ENCODE results near the gene P2RY6.

Gene P2RY6

DNA sequence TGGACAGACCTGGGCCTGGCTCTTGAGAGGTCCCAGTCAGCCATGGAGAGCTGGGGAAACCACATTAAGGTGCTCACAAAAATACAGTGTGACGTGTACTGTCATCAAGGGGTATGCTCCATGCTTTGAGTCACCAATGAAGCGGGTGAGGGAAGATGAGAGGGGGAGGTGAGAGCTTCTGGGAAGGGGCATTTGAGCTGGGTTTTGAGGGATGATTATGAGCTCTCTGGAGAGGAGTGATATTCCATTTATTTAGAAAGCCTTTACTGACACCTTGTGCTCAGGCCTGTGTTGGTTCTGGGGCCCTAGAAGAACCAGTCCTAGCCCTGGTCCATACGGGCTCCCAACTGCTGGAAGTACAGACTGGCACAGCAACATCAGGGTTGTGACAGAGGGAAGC, 25.6 kb downstream of the P2RY6 start:
- DNase-seq = no peak

DNA sequence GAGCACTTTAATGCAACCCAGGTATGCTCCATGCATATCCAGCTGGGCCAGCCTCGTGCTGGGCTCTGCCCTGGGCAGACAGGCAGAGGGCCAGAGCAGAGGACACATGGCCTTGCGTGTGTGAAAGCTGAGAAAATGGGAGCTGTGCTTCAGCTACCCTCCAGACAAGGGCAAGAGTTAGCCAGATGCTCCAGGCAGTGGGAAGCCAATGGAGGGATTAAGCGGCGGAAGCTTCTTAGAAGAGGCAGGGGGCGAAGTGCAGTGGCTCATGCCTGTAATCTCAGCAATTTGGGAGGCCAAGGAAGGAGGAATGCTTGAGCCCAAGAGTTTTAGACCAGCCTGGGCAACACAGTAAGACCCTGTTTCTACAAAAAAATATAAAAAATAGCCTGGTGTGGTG, 26.1 kb downstream of the P2RY6 start:
- no peak for DNase-seq

DNA sequence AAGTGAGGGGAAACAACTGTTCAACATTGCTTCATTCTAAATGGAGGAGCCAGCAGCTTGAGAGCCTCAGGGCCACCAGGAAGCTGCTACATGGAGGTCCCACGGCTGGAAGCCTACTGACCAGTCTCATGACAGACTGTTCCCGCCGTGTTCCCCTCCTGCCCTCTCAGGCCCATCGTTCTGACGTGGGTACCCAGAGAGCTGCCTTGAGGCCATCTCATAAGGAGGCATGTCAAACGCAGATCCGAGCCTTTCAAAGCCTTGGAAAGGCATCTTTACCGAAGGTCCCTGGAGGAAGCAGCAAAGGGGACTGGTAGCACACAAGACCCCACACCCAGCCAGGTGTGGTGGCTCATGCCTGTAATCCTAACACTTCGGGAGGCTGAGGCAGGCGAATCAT, 27.6 kb downstream of the P2RY6 start:
- no peak for DNase-seq

DNA sequence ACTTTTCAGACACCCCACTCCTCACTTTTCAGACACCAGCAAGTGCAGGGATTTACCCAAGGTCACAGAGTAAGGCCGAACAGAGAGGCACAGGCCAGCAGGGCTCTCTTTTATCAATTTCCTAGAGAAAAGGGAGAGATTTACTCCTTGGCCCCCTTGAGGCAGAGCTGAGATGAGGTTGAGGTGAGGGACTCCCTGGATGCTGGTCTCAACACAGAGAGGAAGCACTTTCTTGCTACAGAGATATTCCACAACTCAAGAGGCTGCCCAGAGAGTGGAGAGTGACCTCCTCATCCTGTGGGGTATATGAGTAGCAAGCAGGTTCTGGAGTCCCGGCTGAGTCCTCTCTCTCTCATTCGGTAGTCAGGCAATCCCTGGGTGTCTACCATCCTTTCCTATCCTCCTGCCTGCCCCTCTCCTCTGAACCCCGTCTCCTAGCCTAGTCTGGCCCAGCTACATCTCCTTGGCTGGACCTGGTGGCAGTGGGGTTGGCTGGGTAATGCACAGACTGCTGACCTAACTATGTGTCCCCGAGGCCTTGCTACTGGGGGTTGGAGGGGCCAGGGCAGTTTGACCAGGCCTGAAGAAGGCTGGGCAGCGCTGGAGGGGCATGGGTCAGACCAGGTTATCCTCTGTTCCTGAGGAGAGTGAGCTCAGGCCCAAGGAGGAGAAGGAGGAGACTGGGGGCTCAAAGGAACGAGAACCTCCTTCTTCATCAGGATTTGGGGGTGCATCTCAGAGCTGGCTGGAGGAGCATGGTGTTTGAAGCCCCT, 34.1 kb downstream of the P2RY6 start:
- no peak for DNase-seq

- DNase-seq = no peak
Measured at GRCh38 chr11:73306977-73307322, 34.8 kb downstream of the P2RY6 start.

- peak; percentile 96 for DNase-seq
Measured at GRCh38 chr11:73307323-73308002, 35.3 kb downstream of the P2RY6 start.

DNA sequence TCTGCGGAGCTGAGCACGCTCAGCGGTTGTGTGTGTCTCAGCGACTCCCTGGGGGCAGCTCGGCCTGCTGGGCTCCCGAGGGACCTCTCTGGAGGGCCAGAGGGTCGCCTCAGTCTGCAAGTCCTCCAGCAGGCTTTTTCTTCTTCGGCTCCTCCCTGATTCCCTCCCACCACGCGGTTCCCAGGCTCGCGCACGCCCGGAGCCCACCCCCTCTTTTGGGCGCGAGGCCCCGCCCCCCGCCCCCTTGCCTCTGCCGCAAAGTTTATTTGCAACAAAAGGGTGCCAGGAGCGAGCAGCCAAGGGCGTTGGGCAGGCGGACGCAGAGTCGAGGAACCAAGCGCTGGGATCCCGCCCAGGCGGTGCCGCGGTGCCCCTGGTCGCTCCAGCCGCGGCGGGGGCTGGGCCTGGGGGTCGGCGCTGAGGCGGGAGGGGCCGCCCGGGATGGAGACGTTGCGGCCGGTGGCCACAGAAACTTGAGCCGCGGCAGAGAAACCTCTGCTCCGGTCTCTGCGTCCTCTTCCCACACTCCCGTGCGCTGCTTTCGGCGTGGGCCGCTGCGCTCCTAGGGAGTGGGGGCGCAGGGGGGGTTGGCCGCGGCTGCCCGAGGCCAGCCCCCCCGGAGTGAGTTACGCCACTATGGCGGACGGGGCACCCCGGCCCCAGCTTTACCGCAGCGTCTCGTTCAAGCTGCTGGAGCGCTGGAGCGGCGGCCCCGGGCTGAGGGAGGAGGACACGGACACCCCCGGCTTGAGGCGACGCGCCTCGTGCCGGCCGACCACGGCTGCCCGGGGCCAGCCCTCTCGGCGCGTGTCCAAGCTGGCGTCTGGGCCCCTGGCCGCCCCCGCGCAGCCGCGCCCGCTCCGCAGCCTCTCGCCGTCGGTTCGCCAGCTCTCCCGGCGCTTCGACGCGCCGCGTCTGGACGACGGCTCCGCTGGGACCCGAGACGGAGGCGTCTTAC, 36.1 kb downstream of the P2RY6 start, which contains the start of gene ARHGEF17:
Gene ARHGEF17, plus strand, starts transcription at position 274 of the 958 bp plus-strand sequence. Its CDS starts 363 bp downstream, at position 637.
- DNase-seq = no peak

GRCh38 chr11:73308961-73309919, 37.1 kb downstream of the P2RY6 start:
- DNase-seq = peak in 1 of 2 experiments; percentile 32

DNA sequence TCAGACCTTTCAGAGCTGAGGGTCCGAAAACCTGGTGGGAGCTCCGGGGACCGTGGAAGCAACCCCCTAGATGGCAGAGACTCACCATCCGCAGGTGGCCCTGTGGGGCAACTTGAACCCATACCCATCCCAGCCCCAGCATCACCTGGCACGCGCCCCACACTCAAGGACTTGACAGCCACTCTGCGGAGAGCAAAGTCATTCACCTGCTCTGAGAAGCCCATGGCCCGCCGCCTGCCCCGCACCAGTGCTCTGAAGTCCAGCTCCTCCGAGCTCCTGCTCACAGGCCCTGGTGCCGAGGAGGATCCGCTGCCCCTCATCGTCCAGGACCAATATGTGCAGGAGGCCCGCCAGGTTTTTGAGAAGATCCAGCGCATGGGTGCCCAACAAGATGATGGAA, 37.9 kb downstream of the P2RY6 start:
- DNase-seq = no peak

GRCh38 chr11:73310661-73311393, 38.7 kb downstream of the P2RY6 start:
- DNase-seq = no peak

DNA sequence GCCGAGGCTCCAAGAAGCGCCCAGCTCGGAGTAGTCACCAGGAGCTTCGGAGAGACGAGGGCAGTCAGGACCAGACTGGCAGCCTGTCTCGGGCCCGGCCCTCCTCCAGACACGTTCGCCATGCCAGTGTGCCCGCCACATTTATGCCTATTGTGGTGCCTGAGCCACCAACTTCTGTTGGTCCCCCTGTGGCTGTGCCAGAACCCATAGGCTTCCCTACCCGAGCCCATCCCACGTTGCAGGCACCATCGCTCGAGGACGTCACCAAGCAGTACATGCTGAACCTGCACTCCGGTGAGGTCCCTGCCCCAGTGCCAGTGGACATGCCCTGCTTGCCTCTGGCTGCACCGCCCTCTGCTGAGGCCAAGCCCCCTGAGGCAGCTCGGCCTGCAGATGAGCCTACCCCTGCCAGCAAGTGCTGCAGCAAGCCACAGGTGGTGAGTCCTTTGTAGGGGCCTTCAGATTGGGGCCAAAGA, 39.3 kb downstream of the P2RY6 start:
- no peak for DNase-seq

- DNase-seq = no peak
Measured at GRCh38 chr11:73312036-73312435, 39.9 kb downstream of the P2RY6 start.

- DNase-seq = no peak
Measured at GRCh38 chr11:73312851-73313327, 40.8 kb downstream of the P2RY6 start.

GRCh38 chr11:73313652-73314051, 41.5 kb downstream of the P2RY6 start:
- no peak for DNase-seq

DNA sequence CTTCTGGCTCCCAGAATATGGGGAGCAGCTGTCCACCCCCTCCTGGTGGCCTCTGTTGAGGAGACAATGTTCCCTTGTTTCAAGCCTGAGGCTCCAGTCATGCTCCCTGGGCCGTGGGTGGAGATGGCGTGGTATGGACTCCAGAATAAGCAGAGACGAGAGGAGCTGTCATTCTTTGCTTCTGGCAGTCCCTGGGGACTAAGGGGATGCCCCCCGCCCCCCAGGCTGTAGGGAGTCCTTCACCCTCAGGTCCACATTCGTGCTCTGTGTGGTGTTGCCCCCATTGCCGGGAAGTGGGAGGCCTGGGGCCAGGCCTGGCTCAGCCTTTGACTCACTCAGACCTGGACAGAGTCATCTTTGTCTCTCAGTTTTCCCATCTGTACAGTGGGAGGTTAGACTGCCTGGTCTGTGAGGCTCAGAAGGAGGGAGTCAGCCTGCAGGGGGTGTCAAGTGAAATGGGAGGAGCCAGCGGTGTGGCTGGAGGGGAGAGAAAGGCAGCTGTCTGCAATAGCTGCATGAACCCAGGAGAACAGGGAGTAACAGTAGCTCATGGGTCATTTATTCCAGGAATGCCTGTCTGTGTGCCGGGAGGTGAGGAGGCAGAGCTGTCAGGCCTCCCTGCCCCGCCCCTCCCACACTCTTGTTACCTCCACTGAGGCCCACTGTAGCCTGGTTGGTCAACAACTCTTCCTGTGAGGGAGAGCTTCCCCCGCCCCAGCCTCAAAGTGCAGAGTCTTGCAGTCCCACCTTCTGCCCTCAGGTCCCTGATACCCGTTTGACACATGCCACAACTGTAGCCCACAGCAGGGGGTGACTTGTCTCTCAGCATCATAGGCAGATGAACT, 42.2 kb downstream of the P2RY6 start:
- no peak for DNase-seq

DNA sequence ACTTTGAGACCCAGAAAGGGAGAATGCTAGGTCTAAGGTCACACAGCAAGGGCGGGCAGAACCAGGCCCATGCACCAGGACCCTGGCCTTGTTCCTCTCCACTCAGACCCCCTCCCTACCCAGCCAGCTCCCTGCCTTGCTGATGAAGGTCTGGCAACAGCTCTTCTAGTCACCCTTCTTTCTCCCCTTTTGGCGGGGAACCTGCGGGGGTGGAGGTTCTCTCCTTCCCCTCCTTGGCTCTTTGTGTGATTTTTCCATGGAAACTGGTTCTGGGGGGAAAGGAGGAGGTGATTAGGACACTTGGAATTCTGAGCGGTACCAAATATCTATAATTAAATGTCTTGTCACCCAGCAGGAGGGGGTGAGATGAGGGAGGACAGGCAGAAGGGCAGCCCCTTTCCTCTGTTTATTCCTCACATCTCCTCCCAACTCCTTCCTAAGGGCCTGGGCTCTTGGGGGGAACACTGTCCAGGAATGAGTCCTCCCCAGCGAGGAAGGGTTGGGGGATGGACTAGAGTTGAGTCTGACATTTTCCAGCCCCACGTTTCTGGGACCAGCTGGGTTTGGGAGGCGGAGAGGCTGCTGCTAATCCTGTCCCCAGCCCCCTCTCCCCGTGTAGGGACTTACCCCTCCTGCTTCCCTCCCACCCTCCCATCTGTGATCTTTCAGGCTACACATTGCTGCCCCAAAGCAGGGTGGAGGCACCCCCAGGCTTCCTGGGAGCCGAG, 43.3 kb downstream of the P2RY6 start:
- DNase-seq = no peak

GRCh38 chr11:73316422-73316821, 44.3 kb downstream of the P2RY6 start:
- no peak for DNase-seq

- DNase-seq = no peak
Measured at GRCh38 chr11:73317373-73317772, 45.2 kb downstream of the P2RY6 start.

DNA sequence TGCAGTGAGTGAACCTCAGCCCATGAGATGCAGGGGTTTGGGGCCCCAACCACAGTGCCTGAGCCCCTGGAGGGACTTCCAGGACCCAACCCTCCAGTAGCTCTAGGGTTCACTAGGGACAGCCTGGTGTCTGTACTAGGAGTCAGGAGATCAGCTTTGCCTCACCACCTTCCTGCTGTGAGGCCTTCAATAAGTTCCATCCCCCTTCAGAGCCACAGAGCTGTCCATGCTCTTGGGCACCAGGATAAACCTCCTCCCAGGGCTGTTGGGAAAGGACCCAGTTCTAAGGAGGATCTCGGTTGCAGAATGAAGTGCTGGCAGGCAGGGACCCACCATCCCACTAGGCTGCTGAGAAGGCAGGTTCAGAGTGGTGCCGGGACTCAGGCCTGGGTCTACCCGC, 45.7 kb downstream of the P2RY6 start:
- no peak for DNase-seq
